VCaP (cell line): ENCODE measurements around the gene ZDHHC9.

Source experiments
- H3K27ac ChIP-seq: fragments of 450-650 bp; 2 replicates; pipeline ENCODE4 v1.5.1; 2017
- CTCF ChIP-seq: fragments of 450-650 bp; conservative IDR thresholded peaks from 2 replicates; pipeline ENCODE4 v1.5.1; 2017; ENCODE audit warnings: mild to moderate bottlenecking, moderate library complexity

Gene ZDHHC9

GRCh38 chrX:129830494-129830893 is 13.2 kb downstream of the ZDHHC9 start:
- H3K27ac ChIP-seq: no peak overlapping the region
- TF ChIP-seq CTCF: no peak

- no peak overlapping the region for H3K27ac ChIP-seq
- TF ChIP-seq CTCF: no peak
Observed at GRCh38 chrX:129825746-129826505, 17.8 kb downstream of the ZDHHC9 start.

DNA sequence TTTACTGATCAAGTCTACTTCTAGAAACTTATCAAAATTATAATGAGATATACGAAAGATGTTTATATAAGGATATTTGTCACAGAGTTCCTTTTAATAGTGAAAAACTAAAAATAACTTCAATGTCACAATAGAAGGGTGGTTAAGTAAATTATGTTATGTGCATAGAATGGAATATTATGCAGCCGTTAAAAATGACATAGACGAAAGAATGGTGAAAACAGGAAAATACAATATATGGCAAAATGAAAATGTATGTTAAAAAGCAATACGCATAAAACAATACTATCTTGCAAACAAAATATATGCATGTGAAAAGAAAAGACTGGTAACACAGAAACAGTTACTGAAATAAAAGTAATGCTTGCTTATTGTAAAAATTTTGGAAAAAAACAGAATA is 19.1 kb downstream of the ZDHHC9 start:
- H3K27ac ChIP-seq: no peak overlapping the region
- TF ChIP-seq CTCF: no peak

DNA sequence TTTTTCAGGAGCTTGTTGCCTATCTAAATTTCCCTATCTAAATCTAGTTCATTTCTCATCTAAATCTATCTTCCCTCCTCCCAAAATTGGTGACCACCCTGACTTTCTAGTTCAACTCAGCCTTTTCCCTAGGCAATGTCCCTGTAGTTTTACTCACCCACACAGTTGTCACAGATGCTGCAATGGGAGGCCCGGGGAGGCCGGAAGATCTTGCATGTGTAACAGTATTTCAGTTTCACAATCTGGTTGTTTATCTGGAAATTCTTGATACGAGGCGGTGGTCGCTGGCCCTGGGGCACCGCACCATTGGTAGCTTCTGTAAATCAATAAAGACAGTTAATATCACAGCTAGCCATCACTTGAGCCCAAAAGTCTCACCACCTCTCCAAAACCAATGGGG is 20.2 kb downstream of the ZDHHC9 start:
- TF ChIP-seq CTCF: peak; percentile 15; the same call in 1 of the 2 replicates
- H3K27ac ChIP-seq: no peak overlapping the region

- no peak overlapping the region for H3K27ac ChIP-seq
- peak; percentile 70 for TF ChIP-seq CTCF
Observed at GRCh38 chrX:129823115-129823514, 20.6 kb downstream of the ZDHHC9 start.

- no peak for TF ChIP-seq CTCF
- H3K27ac ChIP-seq: no peak overlapping the region
Observed at GRCh38 chrX:129818123-129818522, 25.6 kb downstream of the ZDHHC9 start.

DNA sequence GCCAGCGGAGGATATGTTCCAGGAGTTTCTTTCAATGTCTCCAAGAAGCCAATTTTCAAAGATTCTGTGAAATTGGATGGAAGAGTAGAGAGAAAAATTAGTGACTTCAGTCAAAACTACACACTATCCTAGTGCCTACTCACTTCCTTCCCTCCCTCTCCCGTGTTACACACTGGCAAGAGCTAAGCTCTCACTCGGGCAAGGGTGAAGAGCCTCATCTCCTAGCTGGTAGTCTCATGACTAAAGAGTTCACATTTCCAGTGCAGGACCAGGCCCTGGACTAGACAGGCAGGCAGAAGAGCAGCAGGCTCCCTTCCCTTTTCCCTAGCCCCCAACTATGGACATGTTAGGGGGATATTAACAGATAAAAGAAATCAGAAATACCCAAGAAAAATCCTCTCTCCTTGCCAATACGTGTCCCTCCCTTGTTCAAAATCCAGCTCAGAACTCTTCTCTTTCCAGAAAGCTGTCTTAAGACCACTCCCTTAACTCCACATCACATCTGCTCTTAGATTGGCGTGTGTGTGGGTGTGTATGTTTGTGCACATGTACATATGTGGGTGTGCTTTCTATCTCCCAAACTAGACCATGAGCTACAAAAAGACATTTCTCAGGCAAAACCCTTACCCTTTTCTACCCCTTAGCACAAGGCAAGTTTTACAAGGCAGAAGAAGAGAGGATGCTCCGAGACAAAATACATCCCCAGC is 29.9 kb downstream of the ZDHHC9 start:
- no peak for TF ChIP-seq CTCF
- H3K27ac ChIP-seq: no peak overlapping the region
